ENCODE results near the gene ZC3H18. TPM values are rescaled to one million over a fixed set of nuclear protein-coding genes. Genes with fewer than 3 reads are reported as not detected.

ZC3H18 gene
- total RNA-seq, 1 experiment from 2014 or later, result 61.8 TPM

- no peak for TF ChIP-seq ATF2 (CRISPR knock-in tag; IDR thresholded peaks at IDR 0.05; ENCODE audit: borderline replicate concordance, low read depth)
- TF ChIP-seq CDX4 (CRISPR knock-in tag; IDR thresholded peaks at IDR 0.05; ENCODE audit: borderline replicate concordance), result no peak
- peak; percentile 47; the same call in 1 of the 2 replicates for TF ChIP-seq IRF1 (CRISPR knock-in tag; IDR thresholded peaks at IDR 0.05)
- no peak for TF ChIP-seq ZBTB21 (CRISPR knock-in tag; IDR thresholded peaks at IDR 0.05; ENCODE audit: borderline replicate concordance)
- TF ChIP-seq NR3C1 (CRISPR knock-in tag; conservative IDR thresholded peaks at IDR 0.05; ENCODE audit: low read depth), result no peak
- TF ChIP-seq ZMAT4 (CRISPR knock-in tag; IDR thresholded peaks at IDR 0.05), result no peak
These were observed 36.8 kb upstream of the ZC3H18 start (continued) for GRCh38 chr16:88533381-88533917.

GRCh38 chr16:88533932-88534637 is 36.1 kb upstream of the ZC3H18 start:
- Mint-ChIP-seq H3K36me3 (peaks cover 4% of the 10 kb centered on the region; the same call in 1 of the 2 replicates), H3K9me3 (no peaks in the 10 kb centered on the region), H3K27me3 (ENCODE audit: low read depth) (0 out of 2 replicates have a peak, but pooled peaks cover 5% of the 10 kb centered on the region), H3K27ac (no peak overlapping the region), H3K4me1 (peaks cover 12% of the 10 kb centered on the region; the same call in 1 of the 2 replicates), H3K4me3 (no peak overlapping the region)
- ChIA-PET CTCF (interaction anchor here (0.8 to 2.7 kb wide), 7 partner anchors 25 to 127 kb away, joined by 3 to 21 read pairs (median 4); partner anchors contain the start of gene ZFPM1), POLR2A (interaction anchor here (1.1 kb wide), 1 partner anchor 27 kb away, joined by 3 read pairs; no protein-coding TSS in a partner anchor)
- ATAC-seq (peak; percentile 36), DNase-seq (ENCODE audit: low spot score) (peak; percentile 74)
- TF ChIP-seq ZBTB43 (CRISPR knock-in tag; IDR thresholded peaks at IDR 0.05) (0 out of 2 replicates have a peak, but pooled peaks have one; percentile 15), NFYB (CRISPR knock-in tag; conservative IDR thresholded peaks at IDR 0.05; ENCODE audit: low read depth) (0 out of 2 replicates have a peak, but pooled peaks have one; percentile 8), SP1 (CRISPR knock-in tag; conservative IDR thresholded peaks at IDR 0.05) (peak; percentile 53), FOXP4 (CRISPR knock-in tag; IDR thresholded peaks at IDR 0.05) (peak; percentile 15; the same call in 1 of the 2 replicates), E2F5 (CRISPR knock-in tag; IDR thresholded peaks at IDR 0.05) (peak; percentile 60; the same call in 1 of the 2 replicates), FOXP1 (CRISPR knock-in tag; IDR thresholded peaks at IDR 0.05; ENCODE audit: borderline replicate concordance) (peak; percentile 70; the same call in 1 of the 2 replicates), RELA (CRISPR knock-in tag; IDR thresholded peaks at IDR 0.05; ENCODE audit: borderline replicate concordance) (no peak), IRF1 (CRISPR knock-in tag; IDR thresholded peaks at IDR 0.05) (0 out of 2 replicates have a peak, but pooled peaks have one; percentile 20), GABPB1 (CRISPR knock-in tag; IDR thresholded peaks at IDR 0.05) (no peak), SOX15 (CRISPR knock-in tag; IDR thresholded peaks at IDR 0.05) (no peak), ZNF423 (CRISPR knock-in tag; IDR thresholded peaks at IDR 0.05) (peak; percentile 5; the same call in 1 of the 2 replicates), FOXK1 (CRISPR knock-in tag; IDR thresholded peaks at IDR 0.05) (0 out of 2 replicates have a peak, but pooled peaks have one; percentile 27), NR3C1 (CRISPR knock-in tag; conservative IDR thresholded peaks at IDR 0.05; ENCODE audit: low read depth) (peak; percentile 19; the same call in 1 of the 2 replicates), ETV6 (CRISPR knock-in tag; IDR thresholded peaks at IDR 0.05) (peak; percentile 78; the same call in 1 of the 2 replicates), OVOL2 (CRISPR knock-in tag; IDR thresholded peaks at IDR 0.05; ENCODE audit: borderline replicate concordance) (no peak), PRDM15 (CRISPR knock-in tag; IDR thresholded peaks at IDR 0.05) (no peak)

All from WTC11 (cell line).